Astrocyte (in vitro differentiated cells and primary cell): ENCODE data around the gene ITGBL1.

Experiments
- EZH2 ChIP-seq: IDR thresholded peaks from 2 replicates; pipeline ENCODE4 v1.6.1; 2012; ENCODE audit warnings: mild to moderate bottlenecking, low read length, inconsistent platforms; ENCODE audit not compliant: insufficient read depth
- TF ChIP-seq, protein P1 (sequence below): IDR thresholded peaks from 2 replicates; pipeline ENCODE4 v1.5.1; 2011; ENCODE audit warnings: low read depth, mild to moderate bottlenecking, inconsistent platforms, low read length, moderate library complexity; ENCODE audit not compliant: insufficient read depth

DNA sequence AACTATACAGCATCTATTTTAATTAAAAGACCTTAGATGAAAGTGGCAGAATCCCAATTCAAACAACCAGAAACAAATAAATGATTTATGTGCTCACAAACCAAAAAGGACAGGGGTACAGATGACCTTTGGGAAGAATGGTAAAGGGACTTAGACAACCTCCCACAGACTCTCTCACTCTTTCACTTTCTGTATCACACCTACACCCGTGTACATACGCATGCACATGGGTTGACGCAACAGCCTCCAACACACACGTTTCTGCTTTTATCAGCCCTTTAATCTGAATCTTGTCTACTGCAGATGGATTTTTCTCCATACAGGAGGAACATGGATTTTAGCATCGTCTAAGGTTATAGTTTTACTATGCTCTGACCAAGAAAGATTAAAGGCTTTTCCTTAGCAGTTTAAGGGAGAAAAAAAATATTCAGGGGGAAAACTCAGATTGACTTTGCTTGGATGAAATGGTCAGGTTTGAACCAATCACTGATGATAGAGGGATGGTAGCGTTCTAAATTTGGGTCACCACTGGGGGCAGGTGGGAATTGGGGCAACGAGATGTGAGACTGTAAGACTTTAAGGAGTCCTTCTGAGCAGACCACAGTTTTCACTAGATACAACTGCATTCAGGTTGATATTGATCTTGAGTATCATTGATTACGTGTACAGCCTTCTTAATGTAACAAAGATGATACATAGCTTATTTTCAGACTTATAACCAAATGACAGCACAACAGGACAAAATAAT is 166.1 kb downstream of the ITGBL1 start:
- TF ChIP-seq, protein P1, sequence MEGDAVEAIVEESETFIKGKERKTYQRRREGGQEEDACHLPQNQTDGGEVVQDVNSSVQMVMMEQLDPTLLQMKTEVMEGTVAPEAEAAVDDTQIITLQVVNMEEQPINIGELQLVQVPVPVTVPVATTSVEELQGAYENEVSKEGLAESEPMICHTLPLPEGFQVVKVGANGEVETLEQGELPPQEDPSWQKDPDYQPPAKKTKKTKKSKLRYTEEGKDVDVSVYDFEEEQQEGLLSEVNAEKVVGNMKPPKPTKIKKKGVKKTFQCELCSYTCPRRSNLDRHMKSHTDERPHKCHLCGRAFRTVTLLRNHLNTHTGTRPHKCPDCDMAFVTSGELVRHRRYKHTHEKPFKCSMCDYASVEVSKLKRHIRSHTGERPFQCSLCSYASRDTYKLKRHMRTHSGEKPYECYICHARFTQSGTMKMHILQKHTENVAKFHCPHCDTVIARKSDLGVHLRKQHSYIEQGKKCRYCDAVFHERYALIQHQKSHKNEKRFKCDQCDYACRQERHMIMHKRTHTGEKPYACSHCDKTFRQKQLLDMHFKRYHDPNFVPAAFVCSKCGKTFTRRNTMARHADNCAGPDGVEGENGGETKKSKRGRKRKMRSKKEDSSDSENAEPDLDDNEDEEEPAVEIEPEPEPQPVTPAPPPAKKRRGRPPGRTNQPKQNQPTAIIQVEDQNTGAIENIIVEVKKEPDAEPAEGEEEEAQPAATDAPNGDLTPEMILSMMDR: no peak
- no peak for TF ChIP-seq EZH2
